PFSK-1 (cell line): ENCODE data around the gene PGS1.

Experiments
- FOXP2 ChIP-seq: optimal IDR thresholded peaks from 2 replicates; pipeline ENCODE3; 2011; ENCODE audit warnings: borderline replicate concordance, control low read depth, inconsistent platforms; ENCODE audit not compliant: insufficient read depth; ENCODE audit errors: extremely low read length, extremely low read depth
- POLR2AphosphoS5 ChIP-seq: IDR thresholded peaks from 2 replicates; pipeline ENCODE4 v1.6.1; 2012; ENCODE audit warnings: low read depth, mild to moderate bottlenecking, control low read depth, low read length, moderate library complexity
- SIN3A ChIP-seq: IDR thresholded peaks from 2 replicates; pipeline ENCODE4 v1.6.1; 2012; ENCODE audit warnings: mild to moderate bottlenecking, low read length, moderate library complexity, borderline replicate concordance; ENCODE audit not compliant: insufficient read depth
- TAF1 ChIP-seq: IDR thresholded peaks from 2 replicates; pipeline ENCODE4 v1.6.1; 2012; ENCODE audit warnings: low read length, control low read depth, borderline replicate concordance; ENCODE audit not compliant: insufficient read depth
- TF ChIP-seq, protein P1 (sequence below), 2 experiments: IDR thresholded peaks; 2 replicates each; pipeline versions ENCODE4 v1.6.1 to v1.8.0; 2011 to 2012; ENCODE audit warnings: low read depth in 2 of 2, low read length in 2 of 2, control low read depth in 1 of 2, inconsistent platforms in 1 of 2, mild to moderate bottlenecking in 1 of 2, moderate library complexity in 1 of 2; ENCODE audit not compliant: insufficient read depth in 1 of 2

PGS1 gene

GRCh38 chr17:78428836-78429617 is 50.6 kb downstream of the PGS1 start:
- TF ChIP-seq, protein P1, sequence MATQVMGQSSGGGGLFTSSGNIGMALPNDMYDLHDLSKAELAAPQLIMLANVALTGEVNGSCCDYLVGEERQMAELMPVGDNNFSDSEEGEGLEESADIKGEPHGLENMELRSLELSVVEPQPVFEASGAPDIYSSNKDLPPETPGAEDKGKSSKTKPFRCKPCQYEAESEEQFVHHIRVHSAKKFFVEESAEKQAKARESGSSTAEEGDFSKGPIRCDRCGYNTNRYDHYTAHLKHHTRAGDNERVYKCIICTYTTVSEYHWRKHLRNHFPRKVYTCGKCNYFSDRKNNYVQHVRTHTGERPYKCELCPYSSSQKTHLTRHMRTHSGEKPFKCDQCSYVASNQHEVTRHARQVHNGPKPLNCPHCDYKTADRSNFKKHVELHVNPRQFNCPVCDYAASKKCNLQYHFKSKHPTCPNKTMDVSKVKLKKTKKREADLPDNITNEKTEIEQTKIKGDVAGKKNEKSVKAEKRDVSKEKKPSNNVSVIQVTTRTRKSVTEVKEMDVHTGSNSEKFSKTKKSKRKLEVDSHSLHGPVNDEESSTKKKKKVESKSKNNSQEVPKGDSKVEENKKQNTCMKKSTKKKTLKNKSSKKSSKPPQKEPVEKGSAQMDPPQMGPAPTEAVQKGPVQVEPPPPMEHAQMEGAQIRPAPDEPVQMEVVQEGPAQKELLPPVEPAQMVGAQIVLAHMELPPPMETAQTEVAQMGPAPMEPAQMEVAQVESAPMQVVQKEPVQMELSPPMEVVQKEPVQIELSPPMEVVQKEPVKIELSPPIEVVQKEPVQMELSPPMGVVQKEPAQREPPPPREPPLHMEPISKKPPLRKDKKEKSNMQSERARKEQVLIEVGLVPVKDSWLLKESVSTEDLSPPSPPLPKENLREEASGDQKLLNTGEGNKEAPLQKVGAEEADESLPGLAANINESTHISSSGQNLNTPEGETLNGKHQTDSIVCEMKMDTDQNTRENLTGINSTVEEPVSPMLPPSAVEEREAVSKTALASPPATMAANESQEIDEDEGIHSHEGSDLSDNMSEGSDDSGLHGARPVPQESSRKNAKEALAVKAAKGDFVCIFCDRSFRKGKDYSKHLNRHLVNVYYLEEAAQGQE (IDR thresholded peaks at IDR 0.05; ENCODE audit: insufficient read depth in 1 of 2, low read depth in 2 of 2, low read length in 2 of 2), result peak; percentile 66 to 84
- TF ChIP-seq TAF1, result no peak

GRCh38 chr17:78429618-78429995 is 51.2 kb downstream of the PGS1 start:
- TF ChIP-seq, protein P1 (IDR thresholded peaks at IDR 0.05; ENCODE audit: insufficient read depth in 1 of 2, low read depth in 2 of 2, low read length in 2 of 2), result no peak
- no peak for TF ChIP-seq TAF1
- TF ChIP-seq POLR2AphosphoS5, result no peak
- no peak for TF ChIP-seq SIN3A
- TF ChIP-seq FOXP2, result no peak

DNA sequence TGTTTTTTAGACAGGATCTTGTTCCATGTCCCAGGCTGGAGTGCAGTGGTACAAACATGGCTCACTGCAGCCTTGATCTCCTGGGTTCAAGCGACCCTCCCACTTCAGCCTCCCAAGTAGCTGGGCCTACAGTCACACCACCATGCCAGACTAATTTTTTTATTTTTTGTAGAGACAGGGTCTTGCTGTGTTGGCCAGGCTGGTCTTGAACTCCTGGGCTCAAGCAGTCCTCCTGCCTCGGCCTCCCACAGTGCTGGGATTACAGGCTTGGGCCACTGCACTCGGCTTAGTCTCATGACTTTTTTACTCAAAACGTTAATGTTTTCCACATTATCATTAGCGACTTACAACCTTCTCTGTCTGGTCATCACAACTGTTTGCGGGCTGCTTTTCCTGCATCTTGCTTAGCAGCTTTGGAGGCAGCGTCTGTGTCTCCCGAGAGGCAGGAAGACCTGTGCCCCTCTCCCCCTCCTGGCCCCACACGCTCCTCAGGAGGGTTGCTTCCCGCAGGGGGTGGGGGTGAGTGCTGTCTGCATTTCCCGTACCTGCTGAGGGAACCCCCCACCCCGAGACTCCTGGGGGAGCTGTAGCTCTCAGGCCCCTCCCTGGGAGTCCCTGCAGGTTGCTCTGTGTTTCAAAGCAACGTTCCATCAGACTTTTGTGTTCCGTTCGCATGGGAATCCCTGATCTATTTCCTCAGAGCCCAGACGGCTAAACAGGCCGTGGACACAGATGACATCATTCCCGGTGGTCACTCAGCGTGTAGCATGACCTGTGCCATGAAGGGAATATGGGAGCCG is 52.6 kb downstream of the PGS1 start:
- TF ChIP-seq, protein P1 (IDR thresholded peaks at IDR 0.05; ENCODE audit: insufficient read depth in 1 of 2, low read depth in 2 of 2, low read length in 2 of 2), result no peak

DNA sequence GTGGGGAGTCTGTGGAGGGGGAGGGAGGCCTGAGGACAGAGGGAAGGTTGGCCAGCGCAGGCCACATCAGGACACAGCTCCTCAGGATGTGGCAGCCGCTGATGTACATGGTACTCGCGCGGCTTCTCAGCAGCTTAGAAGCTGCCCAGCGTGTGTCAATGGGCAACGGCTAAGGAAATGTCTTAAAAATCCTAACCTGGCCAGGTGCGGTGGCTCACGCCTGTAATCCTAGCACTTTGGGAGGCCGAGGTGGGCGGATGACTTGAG is 53.2 kb downstream of the PGS1 start:
- TF ChIP-seq FOXP2 (no peak), TAF1 (no peak), SIN3A (no peak), POLR2AphosphoS5 (no peak)
- TF ChIP-seq, protein P1 (IDR thresholded peaks at IDR 0.05; ENCODE audit: insufficient read depth in 1 of 2, low read depth in 2 of 2, low read length in 2 of 2), result no peak
